ENCODE results near the gene RHPN2. TPM values are rescaled to one million over a fixed set of nuclear protein-coding genes. Genes with fewer than 3 reads are reported as not detected.

Gene RHPN2
- total and polyA plus RNA-seq, 2 experiments from 2014 or later = 15.7 to 29.6 TPM

DNA sequence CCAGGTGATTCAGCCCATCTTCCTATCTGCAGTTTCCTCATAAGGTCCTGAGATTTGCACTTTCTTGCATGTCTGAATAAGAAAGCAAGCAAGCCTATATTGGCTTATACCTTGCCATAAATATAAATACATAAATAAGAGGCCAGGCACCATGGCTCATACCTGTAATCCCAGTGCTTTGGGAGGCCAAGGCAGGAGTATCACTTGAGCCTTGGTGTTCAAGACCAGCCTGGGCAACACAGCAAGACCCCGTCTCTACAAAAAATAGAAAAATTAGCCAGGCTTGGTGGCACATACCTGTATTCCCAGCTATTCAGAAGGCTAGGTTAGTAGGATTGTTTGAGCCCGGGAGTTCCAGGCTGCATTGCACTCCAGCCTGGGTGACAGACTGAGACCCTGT, 10.8 kb upstream of the RHPN2 start:
- Histone ChIP-seq H3K9me2 (ENCODE audit: insufficient read depth) (no peaks in the 10 kb centered on the region), H3K4me2 (no peak overlapping the region), H3K27me3 (ENCODE audit: insufficient read depth) (no peaks in the 10 kb centered on the region), H3K4me3 (no peak overlapping the region), H3K27ac (ENCODE audit: low read depth) (no peak overlapping the region), H4K20me1 (replicated peaks; ENCODE audit: insufficient read depth) (no peaks in the 10 kb centered on the region), H3K4me1 (ENCODE audit: insufficient read depth) (no peaks in the 10 kb centered on the region; the same call in 1 of the 2 replicates), H2AFZ (no peak overlapping the region), H3K79me2 (replicated peaks; ENCODE audit: insufficient read depth) (no peaks in the 10 kb centered on the region), H3K36me3 (ENCODE audit: insufficient read depth) (no peaks in the 10 kb centered on the region), H3F3A (replicated peaks; ENCODE audit: low read depth) (no peaks in the 10 kb centered on the region)
- Mint-ChIP-seq H3K4me1 (peaks cover 6% of the 10 kb centered on the region; the same call in 2 of the 3 replicates), H3K36me3 (ENCODE audit: low read depth) (no peaks in the 10 kb centered on the region), H3K9me3 (no peaks in the 10 kb centered on the region), H3K4me3 (no peak overlapping the region), H3K27me3 (ENCODE audit: insufficient read depth, low read depth, poor library complexity) (peaks cover 7% of the 10 kb centered on the region), H3K27ac (no peak overlapping the region)
- DNase-seq (ENCODE audit: low spot score) (no peak), ATAC-seq (no peak)
- TF ChIP-seq, protein P1, sequence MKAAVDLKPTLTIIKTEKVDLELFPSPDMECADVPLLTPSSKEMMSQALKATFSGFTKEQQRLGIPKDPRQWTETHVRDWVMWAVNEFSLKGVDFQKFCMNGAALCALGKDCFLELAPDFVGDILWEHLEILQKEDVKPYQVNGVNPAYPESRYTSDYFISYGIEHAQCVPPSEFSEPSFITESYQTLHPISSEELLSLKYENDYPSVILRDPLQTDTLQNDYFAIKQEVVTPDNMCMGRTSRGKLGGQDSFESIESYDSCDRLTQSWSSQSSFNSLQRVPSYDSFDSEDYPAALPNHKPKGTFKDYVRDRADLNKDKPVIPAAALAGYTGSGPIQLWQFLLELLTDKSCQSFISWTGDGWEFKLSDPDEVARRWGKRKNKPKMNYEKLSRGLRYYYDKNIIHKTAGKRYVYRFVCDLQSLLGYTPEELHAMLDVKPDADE (IDR thresholded peaks at IDR 0.05) = no peak
- TF ChIP-seq EZH2phosphoT487 (IDR thresholded peaks at IDR 0.05; ENCODE audit: unreplicated experiment) (no peak), ZNF114 (CRISPR knock-in tag; IDR thresholded peaks at IDR 0.05) (no peak), CREB1 (CRISPR knock-in tag; IDR thresholded peaks at IDR 0.05; ENCODE audit: low read depth) (no peak), EZH2 (IDR thresholded peaks at IDR 0.05; ENCODE audit: low read depth, unreplicated experiment) (no peak), STAT1 (IDR thresholded peaks at IDR 0.05; ENCODE audit: unreplicated experiment) (no peak), NANOG (IDR thresholded peaks at IDR 0.05; ENCODE audit: borderline replicate concordance) (no peak), POLR2AphosphoS5 (IDR thresholded peaks at IDR 0.05; ENCODE audit: low read depth) (no peak), ZNF331 (CRISPR knock-in tag; IDR thresholded peaks at IDR 0.05; ENCODE audit: low read depth) (no peak), JUNB (IDR thresholded peaks at IDR 0.05; ENCODE audit: unreplicated experiment) (no peak)
- TF ChIP-seq, protein P2, sequence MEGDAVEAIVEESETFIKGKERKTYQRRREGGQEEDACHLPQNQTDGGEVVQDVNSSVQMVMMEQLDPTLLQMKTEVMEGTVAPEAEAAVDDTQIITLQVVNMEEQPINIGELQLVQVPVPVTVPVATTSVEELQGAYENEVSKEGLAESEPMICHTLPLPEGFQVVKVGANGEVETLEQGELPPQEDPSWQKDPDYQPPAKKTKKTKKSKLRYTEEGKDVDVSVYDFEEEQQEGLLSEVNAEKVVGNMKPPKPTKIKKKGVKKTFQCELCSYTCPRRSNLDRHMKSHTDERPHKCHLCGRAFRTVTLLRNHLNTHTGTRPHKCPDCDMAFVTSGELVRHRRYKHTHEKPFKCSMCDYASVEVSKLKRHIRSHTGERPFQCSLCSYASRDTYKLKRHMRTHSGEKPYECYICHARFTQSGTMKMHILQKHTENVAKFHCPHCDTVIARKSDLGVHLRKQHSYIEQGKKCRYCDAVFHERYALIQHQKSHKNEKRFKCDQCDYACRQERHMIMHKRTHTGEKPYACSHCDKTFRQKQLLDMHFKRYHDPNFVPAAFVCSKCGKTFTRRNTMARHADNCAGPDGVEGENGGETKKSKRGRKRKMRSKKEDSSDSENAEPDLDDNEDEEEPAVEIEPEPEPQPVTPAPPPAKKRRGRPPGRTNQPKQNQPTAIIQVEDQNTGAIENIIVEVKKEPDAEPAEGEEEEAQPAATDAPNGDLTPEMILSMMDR (conservative IDR thresholded peaks at IDR 0.05; ENCODE audit: low read depth in 2 of 2) = no peak
- TF ChIP-seq, protein P3, sequence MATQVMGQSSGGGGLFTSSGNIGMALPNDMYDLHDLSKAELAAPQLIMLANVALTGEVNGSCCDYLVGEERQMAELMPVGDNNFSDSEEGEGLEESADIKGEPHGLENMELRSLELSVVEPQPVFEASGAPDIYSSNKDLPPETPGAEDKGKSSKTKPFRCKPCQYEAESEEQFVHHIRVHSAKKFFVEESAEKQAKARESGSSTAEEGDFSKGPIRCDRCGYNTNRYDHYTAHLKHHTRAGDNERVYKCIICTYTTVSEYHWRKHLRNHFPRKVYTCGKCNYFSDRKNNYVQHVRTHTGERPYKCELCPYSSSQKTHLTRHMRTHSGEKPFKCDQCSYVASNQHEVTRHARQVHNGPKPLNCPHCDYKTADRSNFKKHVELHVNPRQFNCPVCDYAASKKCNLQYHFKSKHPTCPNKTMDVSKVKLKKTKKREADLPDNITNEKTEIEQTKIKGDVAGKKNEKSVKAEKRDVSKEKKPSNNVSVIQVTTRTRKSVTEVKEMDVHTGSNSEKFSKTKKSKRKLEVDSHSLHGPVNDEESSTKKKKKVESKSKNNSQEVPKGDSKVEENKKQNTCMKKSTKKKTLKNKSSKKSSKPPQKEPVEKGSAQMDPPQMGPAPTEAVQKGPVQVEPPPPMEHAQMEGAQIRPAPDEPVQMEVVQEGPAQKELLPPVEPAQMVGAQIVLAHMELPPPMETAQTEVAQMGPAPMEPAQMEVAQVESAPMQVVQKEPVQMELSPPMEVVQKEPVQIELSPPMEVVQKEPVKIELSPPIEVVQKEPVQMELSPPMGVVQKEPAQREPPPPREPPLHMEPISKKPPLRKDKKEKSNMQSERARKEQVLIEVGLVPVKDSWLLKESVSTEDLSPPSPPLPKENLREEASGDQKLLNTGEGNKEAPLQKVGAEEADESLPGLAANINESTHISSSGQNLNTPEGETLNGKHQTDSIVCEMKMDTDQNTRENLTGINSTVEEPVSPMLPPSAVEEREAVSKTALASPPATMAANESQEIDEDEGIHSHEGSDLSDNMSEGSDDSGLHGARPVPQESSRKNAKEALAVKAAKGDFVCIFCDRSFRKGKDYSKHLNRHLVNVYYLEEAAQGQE (IDR thresholded peaks at IDR 0.05; ENCODE audit: unreplicated experiment) = no peak
- TF ChIP-seq, protein P4, sequence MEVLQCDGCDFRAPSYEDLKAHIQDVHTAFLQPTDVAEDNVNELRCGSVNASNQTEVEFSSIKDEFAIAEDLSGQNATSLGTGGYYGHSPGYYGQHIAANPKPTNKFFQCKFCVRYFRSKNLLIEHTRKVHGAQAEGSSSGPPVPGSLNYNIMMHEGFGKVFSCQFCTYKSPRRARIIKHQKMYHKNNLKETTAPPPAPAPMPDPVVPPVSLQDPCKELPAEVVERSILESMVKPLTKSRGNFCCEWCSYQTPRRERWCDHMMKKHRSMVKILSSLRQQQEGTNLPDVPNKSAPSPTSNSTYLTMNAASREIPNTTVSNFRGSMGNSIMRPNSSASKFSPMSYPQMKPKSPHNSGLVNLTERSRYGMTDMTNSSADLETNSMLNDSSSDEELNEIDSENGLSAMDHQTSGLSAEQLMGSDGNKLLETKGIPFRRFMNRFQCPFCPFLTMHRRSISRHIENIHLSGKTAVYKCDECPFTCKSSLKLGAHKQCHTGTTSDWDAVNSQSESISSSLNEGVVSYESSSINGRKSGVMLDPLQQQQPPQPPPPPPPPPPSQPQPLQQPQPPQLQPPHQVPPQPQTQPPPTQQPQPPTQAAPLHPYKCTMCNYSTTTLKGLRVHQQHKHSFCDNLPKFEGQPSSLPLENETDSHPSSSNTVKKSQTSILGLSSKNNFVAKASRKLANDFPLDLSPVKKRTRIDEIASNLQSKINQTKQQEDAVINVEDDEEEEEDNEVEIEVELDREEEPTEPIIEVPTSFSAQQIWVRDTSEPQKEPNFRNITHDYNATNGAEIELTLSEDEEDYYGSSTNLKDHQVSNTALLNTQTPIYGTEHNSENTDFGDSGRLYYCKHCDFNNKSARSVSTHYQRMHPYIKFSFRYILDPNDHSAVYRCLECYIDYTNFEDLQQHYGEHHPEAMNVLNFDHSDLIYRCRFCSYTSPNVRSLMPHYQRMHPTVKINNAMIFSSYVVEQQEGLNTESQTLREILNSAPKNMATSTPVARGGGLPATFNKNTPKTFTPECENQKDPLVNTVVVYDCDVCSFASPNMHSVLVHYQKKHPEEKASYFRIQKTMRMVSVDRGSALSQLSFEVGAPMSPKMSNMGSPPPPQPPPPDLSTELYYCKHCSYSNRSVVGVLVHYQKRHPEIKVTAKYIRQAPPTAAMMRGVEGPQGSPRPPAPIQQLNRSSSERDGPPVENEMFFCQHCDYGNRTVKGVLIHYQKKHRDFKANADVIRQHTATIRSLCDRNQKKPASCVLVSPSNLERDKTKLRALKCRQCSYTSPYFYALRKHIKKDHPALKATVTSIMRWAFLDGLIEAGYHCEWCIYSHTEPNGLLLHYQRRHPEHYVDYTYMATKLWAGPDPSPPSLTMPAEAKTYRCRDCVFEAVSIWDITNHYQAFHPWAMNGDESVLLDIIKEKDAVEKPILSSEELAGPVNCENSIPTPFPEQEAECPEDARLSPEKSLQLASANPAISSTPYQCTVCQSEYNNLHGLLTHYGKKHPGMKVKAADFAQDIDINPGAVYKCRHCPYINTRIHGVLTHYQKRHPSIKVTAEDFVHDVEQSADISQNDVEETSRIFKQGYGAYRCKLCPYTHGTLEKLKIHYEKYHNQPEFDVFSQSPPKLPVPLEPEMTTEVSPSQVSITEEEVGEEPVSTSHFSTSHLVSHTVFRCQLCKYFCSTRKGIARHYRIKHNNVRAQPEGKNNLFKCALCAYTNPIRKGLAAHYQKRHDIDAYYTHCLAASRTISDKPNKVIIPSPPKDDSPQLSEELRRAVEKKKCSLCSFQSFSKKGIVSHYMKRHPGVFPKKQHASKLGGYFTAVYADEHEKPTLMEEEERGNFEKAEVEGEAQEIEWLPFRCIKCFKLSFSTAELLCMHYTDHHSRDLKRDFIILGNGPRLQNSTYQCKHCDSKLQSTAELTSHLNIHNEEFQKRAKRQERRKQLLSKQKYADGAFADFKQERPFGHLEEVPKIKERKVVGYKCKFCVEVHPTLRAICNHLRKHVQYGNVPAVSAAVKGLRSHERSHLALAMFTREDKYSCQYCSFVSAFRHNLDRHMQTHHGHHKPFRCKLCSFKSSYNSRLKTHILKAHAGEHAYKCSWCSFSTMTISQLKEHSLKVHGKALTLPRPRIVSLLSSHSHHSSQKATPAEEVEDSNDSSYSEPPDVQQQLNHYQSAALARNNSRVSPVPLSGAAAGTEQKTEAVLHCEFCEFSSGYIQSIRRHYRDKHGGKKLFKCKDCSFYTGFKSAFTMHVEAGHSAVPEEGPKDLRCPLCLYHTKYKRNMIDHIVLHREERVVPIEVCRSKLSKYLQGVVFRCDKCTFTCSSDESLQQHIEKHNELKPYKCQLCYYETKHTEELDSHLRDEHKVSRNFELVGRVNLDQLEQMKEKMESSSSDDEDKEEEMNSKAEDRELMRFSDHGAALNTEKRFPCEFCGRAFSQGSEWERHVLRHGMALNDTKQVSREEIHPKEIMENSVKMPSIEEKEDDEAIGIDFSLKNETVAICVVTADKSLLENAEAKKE (CRISPR knock-in tag; IDR thresholded peaks at IDR 0.05) = no peak
